ENCODE results near the gene PRDM16.

GRCh38 chr1:3352952-3353331, 283.9 kb downstream of the PRDM16 start:
- TF ChIP-seq CTCF (IDR thresholded peaks at IDR 0.05), result no peak
- TF ChIP-seq POLR2A (IDR thresholded peaks at IDR 0.05), result no peak
